HEK293 (cell line): ENCODE measurements around the gene SEMA7A.
A peak's percentile ranks its signal among the peaks of the same experiment; 100 is the strongest.

Experiments
- GLIS2 ChIP-seq: fragments of 450-650 bp; formaldehyde crosslinking; IDR thresholded peaks from 2 replicates; pipeline ENCODE4 v1.5.1; 2016; ENCODE audit warnings: missing biosample characterization, missing genetic modification characterization
- OVOL3 ChIP-seq: fragments of 450-650 bp; formaldehyde crosslinking; IDR thresholded peaks from 2 replicates; pipeline ENCODE4 v1.5.1; 2016; ENCODE audit warnings: missing biosample characterization, missing genetic modification characterization
- SETDB1 ChIP-seq: IDR thresholded peaks from one replicate; pipeline ENCODE4 v1.6.1; 2017; ENCODE audit warnings: mild to moderate bottlenecking, low read length, moderate library complexity, mixed read lengths; ENCODE audit not compliant: insufficient read length
- WT1 ChIP-seq: fragments of 450-650 bp; formaldehyde crosslinking; IDR thresholded peaks from 2 replicates; pipeline ENCODE4 v1.5.1; 2016; ENCODE audit warnings: missing biosample characterization, missing genetic modification characterization
- ZIC2 ChIP-seq: fragments of 450-650 bp; formaldehyde crosslinking; IDR thresholded peaks from 2 replicates; pipeline ENCODE4 v1.5.1; 2016; ENCODE audit warnings: missing biosample characterization, missing genetic modification characterization
- ZNF132 ChIP-seq: fragments of 450-650 bp; formaldehyde crosslinking; IDR thresholded peaks from 2 replicates; pipeline ENCODE4 v1.5.1; 2017; ENCODE audit warnings: missing biosample characterization, missing genetic modification characterization, borderline replicate concordance
- ZNF211 ChIP-seq: fragments of 450-650 bp; formaldehyde crosslinking; IDR thresholded peaks from 2 replicates; pipeline ENCODE4 v1.5.1; 2016; ENCODE audit warnings: low read depth, missing biosample characterization, missing genetic modification characterization
- ZNF239 ChIP-seq: fragments of 450-650 bp; formaldehyde crosslinking; IDR thresholded peaks from 2 replicates; pipeline ENCODE4 v1.5.1; 2016; ENCODE audit warnings: missing biosample characterization, missing genetic modification characterization
- ZNF292 ChIP-seq: fragments of 450-650 bp; formaldehyde crosslinking; IDR thresholded peaks from 2 replicates; pipeline ENCODE4 v1.5.1; 2016; ENCODE audit warnings: low read depth, missing biosample characterization, missing genetic modification characterization, borderline replicate concordance
- ZNF48 ChIP-seq: fragments of 450-650 bp; formaldehyde crosslinking; IDR thresholded peaks from 2 replicates; pipeline ENCODE4 v1.5.1; 2016; ENCODE audit warnings: missing biosample characterization, missing genetic modification characterization
- ZNF621 ChIP-seq: fragments of 450-650 bp; formaldehyde crosslinking; IDR thresholded peaks from 2 replicates; pipeline ENCODE4 v1.5.1; 2017; ENCODE audit warnings: missing biosample characterization, missing genetic modification characterization
- ZNF626 ChIP-seq: fragments of 450-650 bp; sonication (Bioruptor Pico); formaldehyde crosslinking; IDR thresholded peaks from 2 replicates; pipeline ENCODE4 v1.5.1; 2018; ENCODE audit warnings: missing biosample characterization, missing genetic modification characterization, inconsistent platforms
- ZNF747 ChIP-seq: fragments of 450-650 bp; formaldehyde crosslinking; IDR thresholded peaks from 2 replicates; pipeline ENCODE4 v1.5.1; 2016; ENCODE audit warnings: missing biosample characterization, missing genetic modification characterization
- ZNF768 ChIP-seq: fragments of 450-650 bp; formaldehyde crosslinking; IDR thresholded peaks from 2 replicates; pipeline ENCODE4 v1.5.1; 2018; ENCODE audit warnings: missing biosample characterization, mild to moderate bottlenecking, missing genetic modification characterization
- ZNF785 ChIP-seq: fragments of 450-650 bp; formaldehyde crosslinking; IDR thresholded peaks from 2 replicates; pipeline ENCODE4 v1.5.1; 2016; ENCODE audit warnings: missing biosample characterization, missing genetic modification characterization
- ZNF792 ChIP-seq: fragments of 450-650 bp; formaldehyde crosslinking; IDR thresholded peaks from 2 replicates; pipeline ENCODE4 v1.5.1; 2016; ENCODE audit warnings: missing biosample characterization, missing genetic modification characterization
- TF ChIP-seq, protein P1 (sequence below): fragments of 450-650 bp; formaldehyde crosslinking; IDR thresholded peaks from 2 replicates; pipeline ENCODE4 v1.5.1; 2016; ENCODE audit warnings: missing biosample characterization, missing genetic modification characterization, borderline replicate concordance
- TF ChIP-seq, protein P2 (sequence below): fragments of 450-650 bp; formaldehyde crosslinking; IDR thresholded peaks from 2 replicates; pipeline ENCODE4 v1.5.1; 2016; ENCODE audit warnings: missing biosample characterization, missing genetic modification characterization
- TF ChIP-seq, protein P3 (sequence below): fragments of 450-650 bp; IDR thresholded peaks from 2 replicates; pipeline ENCODE4 v1.5.1; 2018; ENCODE audit warnings: missing biosample characterization, mild to moderate bottlenecking, missing genetic modification characterization
- TF ChIP-seq, protein P4 (sequence below): fragments of 450-650 bp; formaldehyde crosslinking; IDR thresholded peaks from 2 replicates; pipeline ENCODE4 v1.5.1; 2016; ENCODE audit warnings: missing biosample characterization, missing genetic modification characterization
- TF ChIP-seq, protein P5 (sequence below): fragments of 450-650 bp; formaldehyde crosslinking; IDR thresholded peaks from 2 replicates; pipeline ENCODE4 v1.5.1; 2016; ENCODE audit warnings: missing biosample characterization, missing genetic modification characterization
- TF ChIP-seq, protein P6 (sequence below): sonication (generic); formaldehyde crosslinking; IDR thresholded peaks from 2 replicates; pipeline ENCODE4 v1.8.1; 2022; ENCODE audit warnings: mild to moderate bottlenecking, moderate library complexity, missing genetic modification reagents

The SEMA7A gene

DNA sequence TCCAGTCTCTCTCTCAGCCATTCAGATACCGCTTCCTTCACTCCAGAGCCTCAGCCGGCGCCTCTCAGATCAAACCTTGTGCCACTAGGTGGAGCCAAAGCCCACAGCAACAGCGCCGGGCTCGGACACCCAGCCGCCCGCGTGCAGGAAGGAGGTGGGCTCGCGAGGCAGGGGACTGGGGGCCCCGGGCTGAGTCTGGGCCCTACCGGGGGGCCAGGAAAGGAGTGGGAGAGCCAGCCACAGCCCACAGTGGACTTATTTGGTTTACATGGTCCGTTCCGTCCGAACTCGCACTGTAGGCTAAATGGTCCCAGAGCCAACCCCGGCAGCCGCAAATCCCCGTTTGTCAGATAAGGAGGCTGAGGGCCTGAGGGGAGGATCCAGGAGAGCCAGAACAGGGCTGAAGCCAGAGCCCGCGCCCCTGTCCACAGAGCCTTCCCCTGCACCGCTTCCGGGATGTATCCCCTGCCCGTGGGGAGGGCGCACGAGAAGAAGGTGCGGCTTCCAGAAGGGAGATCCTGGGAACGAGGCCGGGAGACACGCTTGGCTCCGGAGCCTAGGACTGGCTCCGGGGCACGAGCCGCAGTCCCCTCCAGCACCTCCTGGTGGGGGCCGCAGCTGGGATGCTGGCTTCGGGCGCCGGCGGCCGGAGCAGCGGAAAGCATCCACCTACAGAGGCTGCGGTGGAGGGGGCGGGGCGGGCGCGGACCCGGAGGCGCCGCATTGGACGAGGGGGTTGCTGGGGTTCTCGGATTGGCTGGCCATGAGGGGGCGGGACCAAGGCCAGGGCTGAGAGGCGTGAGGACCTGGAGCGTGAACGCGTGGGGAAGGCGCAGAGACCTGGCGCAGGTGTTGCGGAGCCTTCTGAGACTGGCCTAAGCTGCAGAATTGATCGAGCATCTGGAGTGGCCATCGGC, 59.8 kb downstream of the SEMA7A start (continued):
- TF ChIP-seq, protein P1, sequence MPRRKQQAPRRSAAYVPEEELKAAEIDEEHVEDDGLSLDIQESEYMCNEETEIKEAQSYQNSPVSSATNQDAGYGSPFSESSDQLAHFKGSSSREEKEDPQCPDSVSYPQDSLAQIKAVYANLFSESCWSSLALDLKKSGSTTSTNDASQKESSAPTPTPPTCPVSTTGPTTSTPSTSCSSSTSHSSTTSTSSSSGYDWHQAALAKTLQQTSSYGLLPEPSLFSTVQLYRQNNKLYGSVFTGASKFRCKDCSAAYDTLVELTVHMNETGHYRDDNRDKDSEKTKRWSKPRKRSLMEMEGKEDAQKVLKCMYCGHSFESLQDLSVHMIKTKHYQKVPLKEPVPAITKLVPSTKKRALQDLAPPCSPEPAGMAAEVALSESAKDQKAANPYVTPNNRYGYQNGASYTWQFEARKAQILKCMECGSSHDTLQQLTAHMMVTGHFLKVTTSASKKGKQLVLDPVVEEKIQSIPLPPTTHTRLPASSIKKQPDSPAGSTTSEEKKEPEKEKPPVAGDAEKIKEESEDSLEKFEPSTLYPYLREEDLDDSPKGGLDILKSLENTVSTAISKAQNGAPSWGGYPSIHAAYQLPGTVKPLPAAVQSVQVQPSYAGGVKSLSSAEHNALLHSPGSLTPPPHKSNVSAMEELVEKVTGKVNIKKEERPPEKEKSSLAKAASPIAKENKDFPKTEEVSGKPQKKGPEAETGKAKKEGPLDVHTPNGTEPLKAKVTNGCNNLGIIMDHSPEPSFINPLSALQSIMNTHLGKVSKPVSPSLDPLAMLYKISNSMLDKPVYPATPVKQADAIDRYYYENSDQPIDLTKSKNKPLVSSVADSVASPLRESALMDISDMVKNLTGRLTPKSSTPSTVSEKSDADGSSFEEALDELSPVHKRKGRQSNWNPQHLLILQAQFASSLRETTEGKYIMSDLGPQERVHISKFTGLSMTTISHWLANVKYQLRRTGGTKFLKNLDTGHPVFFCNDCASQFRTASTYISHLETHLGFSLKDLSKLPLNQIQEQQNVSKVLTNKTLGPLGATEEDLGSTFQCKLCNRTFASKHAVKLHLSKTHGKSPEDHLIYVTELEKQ: no peak
- no peak for TF ChIP-seq ZNF626 (tag by site-specific recombination)
- TF ChIP-seq ZNF621 (tag by site-specific recombination): no peak
- no peak for TF ChIP-seq ZNF239 (tag by site-specific recombination)
- TF ChIP-seq ZNF48: no peak
- TF ChIP-seq, protein P2, sequence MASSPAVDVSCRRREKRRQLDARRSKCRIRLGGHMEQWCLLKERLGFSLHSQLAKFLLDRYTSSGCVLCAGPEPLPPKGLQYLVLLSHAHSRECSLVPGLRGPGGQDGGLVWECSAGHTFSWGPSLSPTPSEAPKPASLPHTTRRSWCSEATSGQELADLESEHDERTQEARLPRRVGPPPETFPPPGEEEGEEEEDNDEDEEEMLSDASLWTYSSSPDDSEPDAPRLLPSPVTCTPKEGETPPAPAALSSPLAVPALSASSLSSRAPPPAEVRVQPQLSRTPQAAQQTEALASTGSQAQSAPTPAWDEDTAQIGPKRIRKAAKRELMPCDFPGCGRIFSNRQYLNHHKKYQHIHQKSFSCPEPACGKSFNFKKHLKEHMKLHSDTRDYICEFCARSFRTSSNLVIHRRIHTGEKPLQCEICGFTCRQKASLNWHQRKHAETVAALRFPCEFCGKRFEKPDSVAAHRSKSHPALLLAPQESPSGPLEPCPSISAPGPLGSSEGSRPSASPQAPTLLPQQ: peak; percentile 73
- TF ChIP-seq, protein P3, sequence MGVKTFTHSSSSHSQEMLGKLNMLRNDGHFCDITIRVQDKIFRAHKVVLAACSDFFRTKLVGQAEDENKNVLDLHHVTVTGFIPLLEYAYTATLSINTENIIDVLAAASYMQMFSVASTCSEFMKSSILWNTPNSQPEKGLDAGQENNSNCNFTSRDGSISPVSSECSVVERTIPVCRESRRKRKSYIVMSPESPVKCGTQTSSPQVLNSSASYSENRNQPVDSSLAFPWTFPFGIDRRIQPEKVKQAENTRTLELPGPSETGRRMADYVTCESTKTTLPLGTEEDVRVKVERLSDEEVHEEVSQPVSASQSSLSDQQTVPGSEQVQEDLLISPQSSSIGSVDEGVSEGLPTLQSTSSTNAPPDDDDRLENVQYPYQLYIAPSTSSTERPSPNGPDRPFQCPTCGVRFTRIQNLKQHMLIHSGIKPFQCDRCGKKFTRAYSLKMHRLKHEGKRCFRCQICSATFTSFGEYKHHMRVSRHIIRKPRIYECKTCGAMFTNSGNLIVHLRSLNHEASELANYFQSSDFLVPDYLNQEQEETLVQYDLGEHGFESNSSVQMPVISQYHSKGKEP (tag by site-specific recombination): no peak
- TF ChIP-seq, protein P4, sequence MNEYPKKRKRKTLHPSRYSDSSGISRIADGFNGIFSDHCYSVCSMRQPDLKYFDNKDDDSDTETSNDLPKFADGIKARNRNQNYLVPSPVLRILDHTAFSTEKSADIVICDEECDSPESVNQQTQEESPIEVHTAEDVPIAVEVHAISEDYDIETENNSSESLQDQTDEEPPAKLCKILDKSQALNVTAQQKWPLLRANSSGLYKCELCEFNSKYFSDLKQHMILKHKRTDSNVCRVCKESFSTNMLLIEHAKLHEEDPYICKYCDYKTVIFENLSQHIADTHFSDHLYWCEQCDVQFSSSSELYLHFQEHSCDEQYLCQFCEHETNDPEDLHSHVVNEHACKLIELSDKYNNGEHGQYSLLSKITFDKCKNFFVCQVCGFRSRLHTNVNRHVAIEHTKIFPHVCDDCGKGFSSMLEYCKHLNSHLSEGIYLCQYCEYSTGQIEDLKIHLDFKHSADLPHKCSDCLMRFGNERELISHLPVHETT (tag by site-specific recombination): no peak
- TF ChIP-seq WT1: peak; percentile 46; the same call in 1 of the 2 replicates
- peak; percentile 83 for TF ChIP-seq ZIC2
- TF ChIP-seq GLIS2: peak; percentile 94
- TF ChIP-seq ZNF132: no peak
- TF ChIP-seq ZNF792 (tag by site-specific recombination): no peak; the same call in 1 of the 2 replicates
- TF ChIP-seq, protein P5, sequence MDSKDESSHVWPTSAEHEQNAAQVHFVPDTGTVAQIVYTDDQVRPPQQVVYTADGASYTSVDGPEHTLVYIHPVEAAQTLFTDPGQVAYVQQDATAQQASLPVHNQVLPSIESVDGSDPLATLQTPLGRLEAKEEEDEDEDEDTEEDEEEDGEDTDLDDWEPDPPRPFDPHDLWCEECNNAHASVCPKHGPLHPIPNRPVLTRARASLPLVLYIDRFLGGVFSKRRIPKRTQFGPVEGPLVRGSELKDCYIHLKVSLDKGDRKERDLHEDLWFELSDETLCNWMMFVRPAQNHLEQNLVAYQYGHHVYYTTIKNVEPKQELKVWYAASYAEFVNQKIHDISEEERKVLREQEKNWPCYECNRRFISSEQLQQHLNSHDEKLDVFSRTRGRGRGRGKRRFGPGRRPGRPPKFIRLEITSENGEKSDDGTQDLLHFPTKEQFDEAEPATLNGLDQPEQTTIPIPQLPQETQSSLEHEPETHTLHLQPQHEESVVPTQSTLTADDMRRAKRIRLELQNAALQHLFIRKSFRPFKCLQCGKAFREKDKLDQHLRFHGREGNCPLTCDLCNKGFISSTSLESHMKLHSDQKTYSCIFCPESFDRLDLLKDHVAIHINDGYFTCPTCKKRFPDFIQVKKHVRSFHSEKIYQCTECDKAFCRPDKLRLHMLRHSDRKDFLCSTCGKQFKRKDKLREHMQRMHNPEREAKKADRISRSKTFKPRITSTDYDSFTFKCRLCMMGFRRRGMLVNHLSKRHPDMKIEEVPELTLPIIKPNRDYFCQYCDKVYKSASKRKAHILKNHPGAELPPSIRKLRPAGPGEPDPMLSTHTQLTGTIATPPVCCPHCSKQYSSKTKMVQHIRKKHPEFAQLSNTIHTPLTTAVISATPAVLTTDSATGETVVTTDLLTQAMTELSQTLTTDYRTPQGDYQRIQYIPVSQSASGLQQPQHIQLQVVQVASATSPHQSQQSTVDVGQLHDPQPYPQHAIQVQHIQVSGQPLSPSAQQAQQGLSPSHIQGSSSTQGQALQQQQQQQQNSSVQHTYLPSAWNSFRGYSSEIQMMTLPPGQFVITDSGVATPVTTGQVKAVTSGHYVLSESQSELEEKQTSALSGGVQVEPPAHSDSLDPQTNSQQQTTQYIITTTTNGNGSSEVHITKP (tag by site-specific recombination): peak; percentile 74
- TF ChIP-seq ZNF747 (tag by site-specific recombination): no peak
- TF ChIP-seq ZNF211: no peak
- TF ChIP-seq ZNF292: no peak
- TF ChIP-seq SETDB1: no peak
- TF ChIP-seq OVOL3: no peak
- no peak for TF ChIP-seq ZNF768
- TF ChIP-seq, protein P6, sequence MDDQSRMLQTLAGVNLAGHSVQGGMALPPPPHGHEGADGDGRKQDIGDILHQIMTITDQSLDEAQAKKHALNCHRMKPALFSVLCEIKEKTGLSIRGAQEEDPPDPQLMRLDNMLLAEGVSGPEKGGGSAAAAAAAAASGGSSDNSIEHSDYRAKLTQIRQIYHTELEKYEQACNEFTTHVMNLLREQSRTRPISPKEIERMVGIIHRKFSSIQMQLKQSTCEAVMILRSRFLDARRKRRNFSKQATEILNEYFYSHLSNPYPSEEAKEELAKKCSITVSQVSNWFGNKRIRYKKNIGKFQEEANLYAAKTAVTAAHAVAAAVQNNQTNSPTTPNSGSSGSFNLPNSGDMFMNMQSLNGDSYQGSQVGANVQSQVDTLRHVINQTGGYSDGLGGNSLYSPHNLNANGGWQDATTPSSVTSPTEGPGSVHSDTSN (CRISPR knock-in tag): no peak
- no peak for TF ChIP-seq ZNF785 (tag by site-specific recombination)
